Astrocyte (in vitro differentiated cells and primary cell): ENCODE results near the gene KLHL24. TPM values are rescaled to one million over a fixed set of nuclear protein-coding genes. Genes with fewer than 3 reads are reported as not detected.

Source experiments
- DNase-seq: peaks from one replicate; pipeline ENCODE4 v3.0.0-alpha.2; 2010; ENCODE audit warnings: low read depth
- FAIRE-seq: peaks from 2 replicates; lab custom pipeline; 2011; peaks lifted over from hg19 to GRCh38; lab: Jason Lieb, UNC
- H2AFZ ChIP-seq: 2 replicates; pipeline ENCODE4 v1.6.0; 2012; ENCODE audit warnings: low read depth, low read length, inconsistent platforms
- H3K27ac ChIP-seq: 2 replicates; pipeline ENCODE4 v1.5.1; 2011; ENCODE audit warnings: low read depth, low read length, inconsistent platforms
- H3K27me3 ChIP-seq: 2 replicates; pipeline ENCODE4 v1.6.0; 2011; ENCODE audit warnings: low read length, inconsistent platforms; ENCODE audit not compliant: insufficient read depth
- H3K36me3 ChIP-seq: 2 replicates; pipeline ENCODE4 v1.5.1; 2011; ENCODE audit warnings: low read length, inconsistent platforms; ENCODE audit not compliant: insufficient read depth
- H3K4me1 ChIP-seq: 2 replicates; pipeline ENCODE4 v1.5.1; 2011; ENCODE audit warnings: low read length, inconsistent platforms; ENCODE audit not compliant: insufficient read depth
- H3K4me2 ChIP-seq: 2 replicates; pipeline ENCODE4 v1.6.0; 2012; ENCODE audit warnings: low read length, inconsistent platforms
- H3K4me3 ChIP-seq: 2 replicates; pipeline ENCODE4 v1.5.1; 2011; ENCODE audit warnings: low read depth, mild to moderate bottlenecking, low read length, inconsistent platforms; ENCODE audit not compliant: insufficient read depth
- H3K79me2 ChIP-seq: 2 replicates; pipeline ENCODE4 v1.6.0; 2012; ENCODE audit warnings: mild to moderate bottlenecking, low read length, inconsistent platforms; ENCODE audit not compliant: insufficient read depth
- H3K9ac ChIP-seq: 2 replicates; pipeline ENCODE4 v1.6.0; 2012; ENCODE audit warnings: mild to moderate bottlenecking, low read length, inconsistent platforms
- H3K9me3 ChIP-seq: 2 replicates; pipeline ENCODE4 v1.5.1; 2012; ENCODE audit warnings: low read depth, mild to moderate bottlenecking, low read length, inconsistent platforms; ENCODE audit not compliant: insufficient read depth
- H4K20me1 ChIP-seq: 2 replicates; pipeline ENCODE4 v1.6.0; 2012; ENCODE audit warnings: low read length, inconsistent platforms; ENCODE audit not compliant: insufficient read depth
- H3K27ac Mint-ChIP-seq: one replicate; pipeline ENCODE4 v1.8.0; 2021; ENCODE audit warnings: mild to moderate bottlenecking, mixed read lengths; ENCODE audit not compliant: unreplicated experiment
- H3K27me3 Mint-ChIP-seq: one replicate; pipeline ENCODE4 v1.8.0; 2021; ENCODE audit warnings: low read depth, mixed read lengths; ENCODE audit not compliant: unreplicated experiment
- H3K36me3 Mint-ChIP-seq: one replicate; pipeline ENCODE4 v1.8.0; 2021; ENCODE audit warnings: low read depth, mixed read lengths; ENCODE audit not compliant: unreplicated experiment
- H3K4me1 Mint-ChIP-seq: one replicate; pipeline ENCODE4 v1.8.0; 2021; ENCODE audit warnings: low read depth, mixed read lengths; ENCODE audit not compliant: unreplicated experiment
- H3K4me3 Mint-ChIP-seq: one replicate; pipeline ENCODE4 v1.8.0; 2021; ENCODE audit warnings: mild to moderate bottlenecking, moderate library complexity, mixed read lengths; ENCODE audit not compliant: unreplicated experiment
- H3K9me3 Mint-ChIP-seq: one replicate; pipeline ENCODE4 v1.8.0; 2021; ENCODE audit warnings: mild to moderate bottlenecking, mixed read lengths; ENCODE audit not compliant: unreplicated experiment
- EZH2 ChIP-seq: IDR thresholded peaks from 2 replicates; pipeline ENCODE4 v1.6.1; 2012; ENCODE audit warnings: mild to moderate bottlenecking, low read length, inconsistent platforms; ENCODE audit not compliant: insufficient read depth
- total RNA-seq: library from RNA; stranded (reverse); gene quantifications from 2 replicates; pipeline ENCODE4 v1.2.1, GENCODE V29; 2021
- TF ChIP-seq, protein P1 (sequence below): IDR thresholded peaks from 2 replicates; pipeline ENCODE4 v1.5.1; 2011; ENCODE audit warnings: low read depth, mild to moderate bottlenecking, inconsistent platforms, low read length, moderate library complexity; ENCODE audit not compliant: insufficient read depth

KLHL24 gene
- total RNA-seq, 1 donor from 2014 or later, result 38.7 TPM

DNA sequence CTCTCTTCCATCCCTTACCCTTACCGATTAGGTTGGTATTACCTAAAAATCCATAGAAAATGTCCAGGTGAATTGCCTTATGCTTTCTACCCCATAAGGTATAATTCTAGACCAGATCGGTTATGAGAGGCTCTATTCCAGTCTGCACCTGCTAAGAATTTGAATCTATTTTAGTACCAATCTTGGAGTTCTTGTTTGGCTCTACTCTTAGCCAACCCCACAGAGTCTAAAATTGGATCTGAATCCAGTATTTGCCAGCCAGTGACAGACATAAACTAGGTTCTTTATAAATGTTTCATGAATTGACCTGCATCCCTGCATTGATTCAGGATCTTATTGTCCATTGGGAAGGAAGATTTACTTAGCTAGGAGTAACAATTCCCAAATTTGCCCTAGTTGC, 6.5 kb downstream of the KLHL24 start:
- Histone ChIP-seq H3K27ac (no peak overlapping the region), H3K9ac (no peak overlapping the region), H3K9me3 (no peaks in the 10 kb centered on the region), H4K20me1 (peaks cover 6% of the 10 kb centered on the region), H3K4me1 (peaks cover 5% of the 10 kb centered on the region), H3K36me3 (no peaks in the 10 kb centered on the region), H3K27me3 (no peaks in the 10 kb centered on the region), H3K79me2 (peaks cover 15% of the 10 kb centered on the region), H3K4me2 (no peak overlapping the region), H3K4me3 (no peak overlapping the region), H2AFZ (no peak overlapping the region)
- TF ChIP-seq EZH2, result no peak
- TF ChIP-seq, protein P1, sequence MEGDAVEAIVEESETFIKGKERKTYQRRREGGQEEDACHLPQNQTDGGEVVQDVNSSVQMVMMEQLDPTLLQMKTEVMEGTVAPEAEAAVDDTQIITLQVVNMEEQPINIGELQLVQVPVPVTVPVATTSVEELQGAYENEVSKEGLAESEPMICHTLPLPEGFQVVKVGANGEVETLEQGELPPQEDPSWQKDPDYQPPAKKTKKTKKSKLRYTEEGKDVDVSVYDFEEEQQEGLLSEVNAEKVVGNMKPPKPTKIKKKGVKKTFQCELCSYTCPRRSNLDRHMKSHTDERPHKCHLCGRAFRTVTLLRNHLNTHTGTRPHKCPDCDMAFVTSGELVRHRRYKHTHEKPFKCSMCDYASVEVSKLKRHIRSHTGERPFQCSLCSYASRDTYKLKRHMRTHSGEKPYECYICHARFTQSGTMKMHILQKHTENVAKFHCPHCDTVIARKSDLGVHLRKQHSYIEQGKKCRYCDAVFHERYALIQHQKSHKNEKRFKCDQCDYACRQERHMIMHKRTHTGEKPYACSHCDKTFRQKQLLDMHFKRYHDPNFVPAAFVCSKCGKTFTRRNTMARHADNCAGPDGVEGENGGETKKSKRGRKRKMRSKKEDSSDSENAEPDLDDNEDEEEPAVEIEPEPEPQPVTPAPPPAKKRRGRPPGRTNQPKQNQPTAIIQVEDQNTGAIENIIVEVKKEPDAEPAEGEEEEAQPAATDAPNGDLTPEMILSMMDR, result no peak
- Mint-ChIP-seq H3K9me3 (no peaks in the 10 kb centered on the region), H3K27ac (no peak overlapping the region), H3K27me3 (no peaks in the 10 kb centered on the region), H3K36me3 (peaks cover 3% of the 10 kb centered on the region), H3K4me3 (no peak overlapping the region), H3K4me1 (peaks cover 4% of the 10 kb centered on the region)
- no peak for DNase-seq
- FAIRE-seq, result no peak

DNA sequence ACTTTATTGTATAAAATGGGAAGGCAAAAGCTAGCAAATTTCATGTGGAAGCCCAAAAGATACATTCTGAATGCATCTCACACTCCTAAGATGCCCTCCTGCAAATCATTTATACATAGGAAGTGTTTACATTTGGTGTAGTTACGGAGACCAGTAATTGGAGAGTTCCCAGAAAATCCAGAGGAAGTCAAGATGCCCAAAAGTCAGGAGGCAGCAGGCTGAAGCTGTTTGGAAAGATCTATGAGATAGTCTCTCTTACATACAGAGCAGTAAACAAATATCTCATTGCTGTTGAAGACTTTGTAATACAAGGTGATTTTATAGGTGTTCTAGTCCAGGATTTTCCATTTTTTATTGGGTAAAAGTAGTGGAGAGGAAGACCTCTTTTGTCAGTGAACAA, 8.8 kb downstream of the KLHL24 start:
- Histone ChIP-seq H3K27ac (no peak overlapping the region), H3K9ac (no peak overlapping the region), H4K20me1 (peaks cover 6% of the 10 kb centered on the region), H3K36me3 (no peaks in the 10 kb centered on the region), H2AFZ (no peak overlapping the region), H3K4me3 (no peak overlapping the region), H3K79me2 (peaks cover 7% of the 10 kb centered on the region), H3K27me3 (no peaks in the 10 kb centered on the region), H3K4me2 (no peak overlapping the region), H3K4me1 (no peaks in the 10 kb centered on the region), H3K9me3 (no peaks in the 10 kb centered on the region)
- no peak overlapping the region for H3K27ac Mint-ChIP-seq
- H3K27me3 Mint-ChIP-seq, result no peaks in the 10 kb centered on the region
- no peak overlapping the region for H3K4me3 Mint-ChIP-seq
- FAIRE-seq (no peak), DNase-seq (no peak)
- no peak for TF ChIP-seq EZH2
- TF ChIP-seq, protein P1, result no peak
- H3K9me3 Mint-ChIP-seq, result no peaks in the 10 kb centered on the region
- no peaks in the 10 kb centered on the region for H3K4me1 Mint-ChIP-seq
- H3K36me3 Mint-ChIP-seq, result peaks cover 3% of the 10 kb centered on the region

DNA sequence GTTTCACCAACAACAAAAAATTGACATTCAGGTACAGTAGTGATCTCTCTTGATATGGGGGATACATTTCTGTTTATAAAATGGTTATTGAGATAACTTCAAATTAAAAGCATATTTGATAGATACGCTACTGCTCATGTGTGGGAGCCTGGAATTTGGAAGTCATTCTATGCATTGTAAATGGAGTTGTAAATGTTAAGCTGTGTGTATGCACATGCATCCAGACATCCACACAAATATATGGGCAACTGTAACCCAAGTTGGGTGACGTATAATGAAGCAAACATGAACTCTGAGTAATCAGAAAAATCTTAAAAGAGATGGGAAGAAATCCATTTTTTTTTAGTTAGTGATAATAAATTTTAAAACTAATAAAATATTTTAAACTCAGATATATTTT, 9.8 kb downstream of the KLHL24 start:
- Histone ChIP-seq H2AFZ (no peak overlapping the region), H3K4me2 (no peak overlapping the region), H3K4me3 (no peak overlapping the region), H3K9me3 (no peaks in the 10 kb centered on the region), H3K79me2 (peaks cover 7% of the 10 kb centered on the region), H3K27me3 (no peaks in the 10 kb centered on the region), H4K20me1 (peaks cover 6% of the 10 kb centered on the region), H3K27ac (no peak overlapping the region), H3K9ac (no peak overlapping the region), H3K36me3 (no peaks in the 10 kb centered on the region), H3K4me1 (no peaks in the 10 kb centered on the region)
- H3K4me3 Mint-ChIP-seq, result no peak overlapping the region
- H3K9me3 Mint-ChIP-seq, result no peaks in the 10 kb centered on the region
- DNase-seq, result no peak
- peaks cover 7% of the 10 kb centered on the region for H3K36me3 Mint-ChIP-seq
- H3K27me3 Mint-ChIP-seq, result no peaks in the 10 kb centered on the region
- TF ChIP-seq EZH2, result no peak
- TF ChIP-seq, protein P1, result no peak
- no peak for FAIRE-seq
- H3K27ac Mint-ChIP-seq, result no peak overlapping the region
- no peaks in the 10 kb centered on the region for H3K4me1 Mint-ChIP-seq
